ENCODE data around the gene RBM10. TPM values are rescaled to one million over a fixed set of nuclear protein-coding genes. Genes with fewer than 3 reads are reported as not detected.

RBM10 gene
- total RNA-seq, 1 experiment from 2014 or later = 47.2 TPM

DNA sequence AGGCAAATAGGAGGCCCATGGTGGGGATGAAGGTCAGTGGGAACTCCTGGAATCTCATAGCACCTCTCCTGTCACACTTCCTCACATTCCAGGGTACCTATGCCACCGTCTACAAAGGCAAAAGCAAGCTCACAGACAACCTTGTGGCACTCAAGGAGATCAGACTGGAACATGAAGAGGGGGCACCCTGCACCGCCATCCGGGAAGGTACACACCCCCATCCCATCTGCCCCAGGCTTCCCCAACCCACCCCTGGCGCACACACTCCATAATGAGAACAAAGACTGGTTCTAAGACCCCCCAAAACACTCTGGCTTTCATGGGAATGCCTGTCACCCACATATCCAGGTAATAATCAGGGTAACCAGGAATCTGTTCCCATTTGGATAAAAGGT is 79.9 kb downstream of the RBM10 start:
- no peak for DNase-seq
- TF ChIP-seq CTCF (IDR thresholded peaks at IDR 0.05; ENCODE audit: unreplicated experiment) = no peak
- H3K27me3 Mint-ChIP-seq (ENCODE audit: unreplicated experiment) = no peaks in the 10 kb centered on the region
- peaks cover 23% of the 10 kb centered on the region for H3K4me1 Mint-ChIP-seq (ENCODE audit: low read depth, unreplicated experiment)
- no TSS peak for BruUV-seq (replicated peaks)
- intact Hi-C loops (cut with micrococcal nuclease; ENCODE audit: unreplicated experiment) = no loop called here
- H3K36me3 Mint-ChIP-seq (ENCODE audit: insufficient read depth, unreplicated experiment) = peaks cover 62% of the 10 kb centered on the region
- CTCF ChIA-PET = no interaction called here
- no peak overlapping the region for H3K4me3 Mint-ChIP-seq (ENCODE audit: low read depth, unreplicated experiment)
- H3K9me3 Mint-ChIP-seq (ENCODE audit: low read depth, unreplicated experiment) = peaks cover under 1% of the 10 kb centered on the region
- no peak overlapping the region for H3K27ac Mint-ChIP-seq (ENCODE audit: unreplicated experiment)

- CTCF ChIA-PET = no interaction called here
- no peak overlapping the region for H3K4me3 Mint-ChIP-seq (ENCODE audit: low read depth, unreplicated experiment)
- BruUV-seq (replicated peaks) = no TSS peak
- peaks cover 4% of the 10 kb centered on the region for H3K9me3 Mint-ChIP-seq (ENCODE audit: low read depth, unreplicated experiment)
- intact Hi-C loops (cut with micrococcal nuclease; ENCODE audit: unreplicated experiment) = no loop called here
- H3K36me3 Mint-ChIP-seq (ENCODE audit: insufficient read depth, unreplicated experiment) = peaks cover 53% of the 10 kb centered on the region
- H3K27ac Mint-ChIP-seq (ENCODE audit: unreplicated experiment) = no peak overlapping the region
- TF ChIP-seq CTCF (IDR thresholded peaks at IDR 0.05; ENCODE audit: unreplicated experiment) = no peak
- peaks cover 17% of the 10 kb centered on the region for H3K4me1 Mint-ChIP-seq (ENCODE audit: low read depth, unreplicated experiment)
- no peak for DNase-seq
- no peaks in the 10 kb centered on the region for H3K27me3 Mint-ChIP-seq (ENCODE audit: unreplicated experiment)
Observed at GRCh38 chrX:47226071-47226470, 81.0 kb downstream of the RBM10 start.

DNA sequence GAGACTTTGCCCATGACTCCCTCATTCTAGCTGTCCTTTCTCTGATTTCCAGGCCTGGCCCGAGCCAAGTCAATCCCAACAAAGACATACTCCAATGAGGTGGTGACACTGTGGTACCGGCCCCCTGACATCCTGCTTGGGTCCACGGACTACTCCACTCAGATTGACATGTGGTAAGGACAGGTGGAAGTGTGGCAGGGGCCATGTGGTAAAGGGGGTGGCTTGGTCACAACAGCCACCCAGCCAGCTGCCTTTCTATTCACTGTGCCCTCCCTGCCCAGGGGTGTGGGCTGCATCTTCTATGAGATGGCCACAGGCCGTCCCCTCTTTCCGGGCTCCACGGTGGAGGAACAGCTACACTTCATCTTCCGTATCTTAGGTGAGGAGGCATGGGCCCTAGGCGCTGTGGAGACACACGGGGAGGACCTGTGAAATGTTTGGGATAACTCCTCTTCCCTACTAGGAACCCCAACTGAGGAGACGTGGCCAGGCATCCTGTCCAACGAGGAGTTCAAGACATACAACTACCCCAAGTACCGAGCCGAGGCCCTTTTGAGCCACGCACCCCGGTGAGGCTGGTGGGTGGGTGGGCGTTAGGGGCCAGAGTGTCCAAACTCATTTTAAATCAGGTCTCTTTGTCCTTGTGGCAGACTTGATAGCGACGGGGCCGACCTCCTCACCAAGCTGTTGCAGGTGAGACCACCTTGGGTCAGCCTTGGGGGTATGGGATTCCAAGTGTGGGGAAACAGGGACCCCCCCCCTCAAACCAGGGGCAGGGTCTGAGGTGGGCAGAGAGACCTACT is 81.7 kb downstream of the RBM10 start:
- H3K27ac Mint-ChIP-seq (ENCODE audit: unreplicated experiment) = no peak overlapping the region
- CTCF ChIA-PET = no interaction called here
- H3K36me3 Mint-ChIP-seq (ENCODE audit: insufficient read depth, unreplicated experiment) = peaks cover 55% of the 10 kb centered on the region
- no TSS peak for BruUV-seq (replicated peaks)
- DNase-seq = no peak
- no peaks in the 10 kb centered on the region for H3K27me3 Mint-ChIP-seq (ENCODE audit: unreplicated experiment)
- H3K4me1 Mint-ChIP-seq (ENCODE audit: low read depth, unreplicated experiment) = peaks cover 15% of the 10 kb centered on the region
- intact Hi-C loops (cut with micrococcal nuclease; ENCODE audit: unreplicated experiment) = no loop called here
- H3K9me3 Mint-ChIP-seq (ENCODE audit: low read depth, unreplicated experiment) = peaks cover 4% of the 10 kb centered on the region
- no peak overlapping the region for H3K4me3 Mint-ChIP-seq (ENCODE audit: low read depth, unreplicated experiment)
- TF ChIP-seq CTCF (IDR thresholded peaks at IDR 0.05; ENCODE audit: unreplicated experiment) = no peak

DNA sequence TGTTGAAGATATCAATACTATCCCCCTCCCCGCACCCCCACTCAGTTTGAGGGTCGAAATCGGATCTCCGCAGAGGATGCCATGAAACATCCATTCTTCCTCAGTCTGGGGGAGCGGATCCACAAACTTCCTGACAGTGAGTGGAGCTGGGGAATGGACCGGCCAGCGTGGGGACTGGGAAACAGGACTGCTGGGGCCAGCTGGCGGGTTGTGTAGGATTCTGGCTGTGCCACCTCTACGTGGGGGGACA is 82.2 kb downstream of the RBM10 start:
- H3K4me1 Mint-ChIP-seq (ENCODE audit: low read depth, unreplicated experiment) = peaks cover 10% of the 10 kb centered on the region
- TF ChIP-seq CTCF (IDR thresholded peaks at IDR 0.05; ENCODE audit: unreplicated experiment) = no peak
- intact Hi-C loops (cut with micrococcal nuclease; ENCODE audit: unreplicated experiment) = no loop called here
- peaks cover 4% of the 10 kb centered on the region for H3K9me3 Mint-ChIP-seq (ENCODE audit: low read depth, unreplicated experiment)
- no peak overlapping the region for H3K27ac Mint-ChIP-seq (ENCODE audit: unreplicated experiment)
- H3K36me3 Mint-ChIP-seq (ENCODE audit: insufficient read depth, unreplicated experiment) = peaks cover 57% of the 10 kb centered on the region
- no TSS peak for BruUV-seq (replicated peaks)
- no peak for DNase-seq
- H3K27me3 Mint-ChIP-seq (ENCODE audit: unreplicated experiment) = no peaks in the 10 kb centered on the region
- CTCF ChIA-PET = no interaction called here
- H3K4me3 Mint-ChIP-seq (ENCODE audit: low read depth, unreplicated experiment) = no peak overlapping the region

Data from Calu3 (cell line).